GM12874 (cell line): ENCODE data around the gene SLC10A7.

Experiments
- TF ChIP-seq, protein P1 (sequence below): IDR thresholded peaks from 2 replicates; pipeline ENCODE4 v1.5.1; 2011; ENCODE audit warnings: low read depth, mild to moderate bottlenecking, control low read depth, low read length, moderate library complexity; ENCODE audit not compliant: insufficient read depth

SLC10A7 gene

DNA sequence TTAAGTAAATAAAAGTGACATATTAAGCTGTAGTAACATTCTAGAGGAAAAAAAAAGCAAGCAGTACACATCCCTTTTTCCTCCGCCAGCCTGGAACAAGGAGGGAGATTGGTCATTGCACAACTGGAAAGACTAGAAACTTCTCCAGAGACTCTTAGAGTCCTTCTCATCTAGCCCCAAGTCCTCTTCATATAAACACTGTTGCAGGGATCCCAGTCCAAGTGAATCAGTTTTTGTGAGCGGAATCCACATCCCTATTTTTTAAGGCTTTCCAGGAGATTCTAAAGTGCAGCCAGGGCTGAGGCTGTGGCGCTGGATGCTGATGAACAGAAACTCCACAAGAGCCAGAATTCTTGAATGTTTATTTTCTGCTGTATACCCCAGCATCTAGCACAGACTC is 283.6 kb downstream of the SLC10A7 start:
- TF ChIP-seq, protein P1, sequence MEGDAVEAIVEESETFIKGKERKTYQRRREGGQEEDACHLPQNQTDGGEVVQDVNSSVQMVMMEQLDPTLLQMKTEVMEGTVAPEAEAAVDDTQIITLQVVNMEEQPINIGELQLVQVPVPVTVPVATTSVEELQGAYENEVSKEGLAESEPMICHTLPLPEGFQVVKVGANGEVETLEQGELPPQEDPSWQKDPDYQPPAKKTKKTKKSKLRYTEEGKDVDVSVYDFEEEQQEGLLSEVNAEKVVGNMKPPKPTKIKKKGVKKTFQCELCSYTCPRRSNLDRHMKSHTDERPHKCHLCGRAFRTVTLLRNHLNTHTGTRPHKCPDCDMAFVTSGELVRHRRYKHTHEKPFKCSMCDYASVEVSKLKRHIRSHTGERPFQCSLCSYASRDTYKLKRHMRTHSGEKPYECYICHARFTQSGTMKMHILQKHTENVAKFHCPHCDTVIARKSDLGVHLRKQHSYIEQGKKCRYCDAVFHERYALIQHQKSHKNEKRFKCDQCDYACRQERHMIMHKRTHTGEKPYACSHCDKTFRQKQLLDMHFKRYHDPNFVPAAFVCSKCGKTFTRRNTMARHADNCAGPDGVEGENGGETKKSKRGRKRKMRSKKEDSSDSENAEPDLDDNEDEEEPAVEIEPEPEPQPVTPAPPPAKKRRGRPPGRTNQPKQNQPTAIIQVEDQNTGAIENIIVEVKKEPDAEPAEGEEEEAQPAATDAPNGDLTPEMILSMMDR, result no peak

DNA sequence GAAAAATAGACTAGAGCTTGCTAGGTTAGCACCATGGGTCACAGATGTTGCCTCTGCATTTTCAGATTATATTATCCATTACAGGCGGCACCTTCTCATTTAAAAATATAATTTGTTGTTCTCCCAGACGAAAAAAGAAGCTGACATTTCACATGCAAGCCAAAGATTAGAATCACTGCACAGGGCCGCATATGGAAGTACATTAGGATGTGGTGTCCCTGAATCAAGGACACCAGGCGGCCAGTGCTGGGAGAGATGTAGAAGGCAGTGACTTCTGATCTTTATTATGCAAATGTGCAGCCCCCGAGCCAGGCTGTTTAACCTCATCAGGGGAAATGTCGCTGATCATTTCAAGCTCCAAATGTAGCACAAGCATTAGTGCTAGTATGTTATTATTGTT is 284.6 kb downstream of the SLC10A7 start:
- TF ChIP-seq, protein P1, result no peak

DNA sequence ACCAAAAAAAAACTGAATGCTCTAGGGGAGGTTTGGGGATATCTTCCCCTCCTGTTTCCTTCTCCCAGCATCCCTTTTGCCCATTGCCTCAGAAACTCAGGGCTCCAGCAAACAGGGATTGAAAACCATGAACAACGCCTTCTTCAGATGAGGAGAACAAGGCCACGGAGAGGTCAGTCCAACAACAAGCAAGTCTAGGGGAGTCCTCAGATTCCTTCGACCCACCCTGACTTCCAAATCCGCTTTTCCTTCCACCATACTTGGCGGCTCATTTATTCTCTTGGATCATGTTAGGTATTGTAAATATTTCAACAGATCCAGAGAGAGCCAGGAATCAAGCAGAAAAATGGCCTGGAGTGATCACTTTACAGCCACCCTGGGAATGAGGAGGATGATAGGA is 285.5 kb downstream of the SLC10A7 start:
- TF ChIP-seq, protein P1, result no peak

DNA sequence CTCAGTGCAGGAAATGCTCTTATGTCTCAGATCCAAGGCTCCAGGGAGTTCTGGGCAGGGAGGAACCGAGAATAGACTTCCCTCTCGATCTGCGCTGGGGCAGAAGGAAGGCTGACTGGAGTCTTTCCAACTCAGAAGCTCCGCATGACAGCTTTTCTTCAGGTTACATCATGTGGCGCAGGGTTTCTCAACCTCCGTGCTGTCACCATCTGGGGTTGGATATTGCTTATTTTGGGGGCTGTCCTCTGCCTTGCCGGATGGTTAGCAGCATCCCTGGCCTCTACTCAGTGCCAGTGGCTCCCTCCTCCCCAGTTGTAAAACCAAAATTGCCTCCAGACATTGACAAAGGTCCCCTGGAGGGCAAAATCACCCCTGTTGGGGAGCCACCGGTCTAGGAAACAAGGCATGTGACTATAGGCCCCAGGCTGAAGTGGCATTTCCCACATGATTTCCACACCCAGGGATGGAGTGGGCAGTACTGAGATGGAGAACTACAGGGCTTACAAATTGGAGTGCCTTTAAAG is 286.0 kb downstream of the SLC10A7 start:
- TF ChIP-seq, protein P1, result no peak

DNA sequence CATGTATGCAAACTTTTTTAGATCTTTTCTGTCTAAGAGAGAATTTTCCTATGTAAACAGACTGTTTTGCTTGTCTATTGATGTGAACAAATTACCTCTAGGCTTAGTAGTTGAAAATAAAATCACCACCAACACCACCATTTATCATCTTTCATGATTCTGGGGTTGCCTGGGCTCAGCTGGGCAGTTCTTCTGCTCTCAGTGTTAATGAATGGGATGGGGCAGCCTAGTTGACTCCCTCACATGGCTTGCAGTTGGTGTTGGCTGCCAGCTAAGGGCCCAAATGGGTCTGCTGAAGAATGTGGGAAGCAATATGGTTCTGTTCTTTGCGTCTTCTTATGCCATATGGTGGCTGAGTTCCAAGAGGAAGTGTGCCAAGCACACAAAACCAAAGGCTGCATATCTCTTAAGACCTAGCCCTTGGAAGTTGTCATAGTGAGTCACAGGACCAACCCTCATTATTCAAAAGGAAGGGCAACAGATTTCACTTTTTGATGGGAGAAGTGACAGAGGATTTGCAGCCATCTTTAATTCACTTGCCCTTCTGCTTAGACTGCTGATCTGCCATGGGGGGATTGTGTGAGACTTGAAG is 289.5 kb downstream of the SLC10A7 start:
- TF ChIP-seq, protein P1, result no peak

DNA sequence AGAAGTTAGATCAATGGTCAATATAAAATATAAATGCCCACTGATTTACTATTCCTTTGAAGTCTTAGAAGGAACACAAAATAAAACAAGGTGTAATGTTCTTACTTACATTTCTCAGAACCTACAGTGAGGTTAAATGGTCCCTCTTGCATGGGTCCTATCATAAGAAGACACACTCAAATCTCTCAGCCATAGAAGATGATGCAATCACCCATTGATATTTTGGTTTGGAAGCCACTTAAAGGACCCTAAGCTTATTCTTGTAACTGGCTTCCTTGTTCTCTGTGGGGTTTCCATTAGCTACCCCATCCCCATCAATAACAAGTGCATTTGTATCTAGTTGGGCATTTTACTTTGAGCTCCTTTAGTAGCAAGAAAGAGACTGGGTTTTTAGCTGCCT is 292.3 kb downstream of the SLC10A7 start:
- TF ChIP-seq, protein P1, result no peak

DNA sequence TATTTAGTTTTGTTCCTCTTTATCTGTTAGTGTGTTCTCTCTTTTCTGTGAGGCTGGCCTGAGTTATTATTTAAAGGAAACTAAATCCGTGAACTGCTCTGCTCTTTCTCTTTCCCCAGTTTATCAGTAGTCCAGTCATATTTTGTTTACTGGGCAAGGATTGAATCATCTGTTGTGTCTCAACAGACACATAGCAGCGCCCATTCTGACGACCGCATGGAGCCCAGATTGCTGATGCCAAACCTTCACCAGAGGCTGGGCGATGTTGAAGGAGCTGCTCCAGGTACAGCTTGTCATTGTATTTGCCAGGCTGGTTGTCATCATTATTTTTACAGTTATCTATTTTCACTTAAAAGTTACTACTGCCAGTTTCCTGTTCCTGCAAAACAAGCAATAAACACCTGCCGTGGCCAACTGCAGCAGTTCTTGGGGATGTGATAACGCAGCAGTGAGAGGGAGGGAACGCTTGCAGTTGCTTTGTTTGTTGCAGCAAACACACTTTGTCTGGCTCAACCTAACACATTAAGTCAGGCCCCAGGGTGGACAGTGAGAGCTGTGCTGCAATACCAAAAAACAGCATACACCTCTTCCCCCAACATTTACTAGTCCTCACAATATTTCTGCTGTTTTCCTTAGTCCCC is 297.3 kb downstream of the SLC10A7 start:
- TF ChIP-seq, protein P1, result no peak
